T follicular helper cell (primary cell): Measurements from ENCODE around the gene ZBP1.

Source experiments
- DNase-seq: peaks from one replicate; pipeline ENCODE4 v3.0.0-alpha.2; 2020; ENCODE audit warnings: low read depth

Gene ZBP1

GRCh38 chr20:57618091-57618763, 2.0 kb downstream of the ZBP1 start:
- DNase-seq = no peak

- DNase-seq = no peak
These were observed 3.0 kb downstream of the ZBP1 start for GRCh38 chr20:57617079-57617795.

DNA sequence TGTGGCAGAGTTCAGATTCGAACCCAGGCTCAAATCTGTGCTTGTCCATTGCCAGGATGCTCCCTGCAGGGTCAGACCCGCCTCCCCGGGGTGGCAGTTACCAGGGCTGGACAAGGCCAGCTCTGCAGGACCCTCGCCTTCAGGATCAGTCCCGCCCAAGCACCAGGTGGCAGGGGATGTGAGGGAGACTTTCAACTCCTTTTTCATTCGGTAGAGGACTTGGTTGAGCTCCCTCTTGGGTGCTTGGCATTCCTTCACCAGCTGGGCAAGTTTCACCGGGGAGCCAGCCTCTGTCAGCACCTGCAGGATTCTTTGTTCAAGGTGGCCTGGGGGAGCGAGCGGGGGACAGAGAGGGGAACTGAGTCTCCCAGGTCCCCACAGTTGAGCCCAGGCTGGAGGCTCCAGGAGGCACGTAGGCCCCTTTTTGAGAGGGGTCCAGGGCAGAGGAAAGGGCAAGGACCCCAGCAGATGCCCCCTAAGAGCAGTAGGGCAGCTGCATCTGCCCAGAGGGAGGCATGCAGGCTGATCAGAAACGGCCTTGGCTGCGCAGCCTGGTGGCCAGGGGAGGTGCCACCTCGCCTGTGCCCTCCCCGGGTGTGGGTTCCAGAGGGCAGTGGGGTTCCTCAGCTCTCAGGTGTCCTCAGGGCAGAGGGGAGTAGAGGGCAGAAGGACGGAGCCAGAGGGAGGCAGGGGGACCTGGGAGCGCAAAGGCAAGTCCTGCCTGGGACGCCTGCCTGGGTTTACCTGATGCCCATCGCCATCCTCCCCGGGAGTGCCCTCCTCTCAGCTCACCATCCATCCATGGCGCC, 3.9 kb downstream of the ZBP1 start:
- no peak for DNase-seq

DNA sequence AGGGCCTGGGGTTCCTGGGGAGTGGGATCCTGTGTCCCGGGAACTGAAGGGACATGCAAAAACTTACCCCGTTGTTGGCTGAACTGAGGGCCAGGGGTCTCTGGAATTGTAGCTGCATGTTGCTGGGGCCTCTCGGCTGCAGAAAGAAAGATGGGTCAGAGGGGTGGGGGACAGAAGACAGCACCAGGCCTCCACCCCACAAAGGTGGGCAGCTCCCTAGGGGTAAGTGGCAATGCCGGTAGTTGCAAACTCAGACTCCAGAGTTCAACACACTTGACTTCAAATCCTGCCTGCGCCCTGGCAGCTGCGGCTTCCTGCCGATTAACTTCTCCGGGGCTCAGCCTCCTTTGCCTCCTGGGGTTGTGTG, 4.8 kb downstream of the ZBP1 start:
- no peak for DNase-seq

- no peak for DNase-seq
These were observed 5.5 kb downstream of the ZBP1 start for GRCh38 chr20:57614490-57615444.

DNA sequence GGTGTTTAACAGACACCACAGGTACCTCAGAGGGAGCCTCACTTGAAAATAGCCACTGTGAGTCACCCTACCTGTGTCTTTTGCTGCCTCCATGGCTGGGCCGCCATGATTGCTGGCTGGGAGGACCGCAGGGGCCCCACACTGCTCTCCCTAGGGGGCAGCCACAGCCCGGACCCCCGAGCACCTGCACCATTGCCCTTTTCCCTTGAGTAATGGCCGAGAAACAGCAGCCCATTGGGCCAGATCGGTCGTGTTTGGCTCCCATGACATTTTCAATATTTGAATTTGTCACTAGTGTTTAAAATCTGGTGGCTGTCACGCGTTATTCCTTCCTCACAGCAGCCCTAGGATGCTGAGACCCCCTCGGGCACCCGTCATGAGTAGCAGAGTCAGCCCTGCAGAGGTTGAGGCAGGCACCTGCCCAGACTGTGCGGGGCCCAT, 6.7 kb downstream of the ZBP1 start:
- DNase-seq = no peak

DNA sequence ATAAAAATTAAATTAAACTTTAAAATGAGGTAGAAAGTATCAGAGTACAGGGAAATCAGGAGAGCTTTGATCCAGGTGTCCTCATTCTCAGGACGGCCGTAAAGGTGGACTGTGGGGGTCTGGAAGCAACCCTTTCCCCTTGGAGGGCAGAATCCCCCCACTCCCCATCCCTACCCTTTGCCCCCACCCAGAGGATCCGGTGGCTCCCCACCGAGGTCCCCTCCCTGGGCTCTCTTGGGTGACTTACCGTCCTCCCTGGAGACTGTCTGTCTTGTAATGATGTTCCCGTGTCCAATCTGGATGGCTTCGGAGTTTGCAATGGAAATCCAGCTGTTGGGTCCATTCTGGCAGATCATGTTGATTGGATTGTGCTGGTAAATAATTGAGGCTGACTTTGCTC, 7.3 kb downstream of the ZBP1 start:
- no peak for DNase-seq

GRCh38 chr20:57612436-57612835, 7.8 kb downstream of the ZBP1 start:
- DNase-seq = no peak

DNA sequence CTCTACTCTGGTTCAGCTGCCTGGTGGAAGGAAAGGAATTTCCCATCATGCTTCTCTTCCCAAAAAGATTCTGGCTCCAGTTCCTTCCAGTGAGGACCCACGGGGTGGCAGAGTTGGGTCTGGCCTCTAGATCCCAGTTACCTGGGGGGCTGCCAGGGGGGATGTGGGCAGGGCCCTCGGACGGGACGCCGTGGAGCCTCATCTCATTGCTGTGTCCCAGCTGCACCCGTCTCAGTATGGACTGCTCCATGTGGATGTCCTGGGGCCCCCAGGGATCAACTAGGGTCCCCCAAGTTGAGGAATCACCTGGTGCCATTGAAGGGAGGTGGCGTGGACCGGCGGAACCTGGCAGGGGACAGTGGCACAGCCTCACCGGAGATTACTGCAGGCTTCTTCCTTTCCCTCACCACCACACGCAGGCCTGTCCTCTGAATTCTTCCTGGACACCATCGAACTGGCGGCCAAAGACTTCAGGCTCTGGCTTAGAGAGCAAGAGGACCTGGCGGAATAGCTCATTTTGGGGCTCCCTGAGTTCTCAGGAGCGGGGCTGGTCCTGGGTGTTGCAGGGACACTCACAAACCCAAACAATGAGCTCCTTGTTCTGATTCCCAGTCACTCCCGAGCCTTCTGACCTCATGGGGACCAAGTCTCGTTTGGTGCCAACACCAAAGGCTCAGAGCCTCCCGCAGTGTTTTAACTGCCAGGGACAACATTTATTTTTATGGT, 8.5 kb downstream of the ZBP1 start:
- no peak for DNase-seq

GRCh38 chr20:57610261-57610952, 9.8 kb downstream of the ZBP1 start:
- no peak for DNase-seq

GRCh38 chr20:57609842-57610167, 10.4 kb downstream of the ZBP1 start:
- DNase-seq = no peak

DNA sequence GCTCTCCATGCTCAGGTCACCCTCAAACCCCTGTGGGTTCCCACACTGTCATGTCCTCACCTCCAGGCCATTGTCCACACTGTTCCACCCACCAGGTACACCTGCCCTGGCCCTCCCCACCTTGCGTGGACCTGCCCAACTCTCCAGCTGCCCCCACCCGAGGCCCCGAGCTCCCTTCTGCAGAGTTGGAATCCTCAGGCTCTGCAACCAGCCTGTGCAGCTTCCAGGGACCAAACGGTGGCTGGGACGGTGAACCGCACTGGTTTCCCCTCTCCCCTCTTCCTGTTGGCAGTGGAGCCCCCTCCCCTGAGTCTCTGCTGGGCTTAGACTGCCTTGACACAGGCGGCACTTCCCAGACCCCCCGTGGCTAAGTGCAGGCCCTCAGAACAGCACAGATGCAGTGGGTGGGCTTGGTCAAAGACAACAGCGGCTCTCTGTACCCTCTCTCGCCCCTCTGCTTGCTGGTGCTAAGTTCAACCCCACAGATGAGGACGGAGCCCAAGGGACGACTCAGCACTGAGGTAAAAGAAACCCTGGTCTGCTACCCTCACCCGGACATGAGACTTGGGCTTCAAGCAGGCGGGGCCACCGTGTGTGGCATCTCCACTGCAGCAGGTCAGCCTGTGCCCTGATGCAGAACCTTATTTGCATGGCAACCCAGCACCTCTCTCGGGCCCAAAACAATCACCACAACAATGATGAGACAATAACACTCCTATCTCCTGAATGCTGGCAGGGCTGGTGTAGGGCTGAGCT, 11.0 kb downstream of the ZBP1 start:
- DNase-seq = no peak

DNA sequence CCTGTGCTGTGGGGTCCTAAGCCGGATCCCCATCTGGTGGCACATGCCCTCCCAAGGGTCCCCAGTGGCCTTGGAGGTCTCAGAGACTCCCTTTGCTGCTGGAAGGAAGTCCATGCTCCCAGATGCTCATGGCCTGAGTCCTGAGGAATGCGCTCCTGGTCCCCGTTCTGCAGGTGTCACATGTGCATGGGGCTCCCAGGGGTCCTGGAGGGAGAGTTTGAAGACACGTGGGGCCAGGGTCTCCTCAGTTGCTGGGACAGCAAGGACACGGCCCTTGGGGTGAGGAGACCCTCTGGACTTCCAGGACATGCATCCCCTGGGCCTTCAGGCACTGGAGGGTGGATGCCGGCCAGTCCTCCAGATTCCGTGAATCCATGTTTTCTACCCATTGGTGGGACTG, 11.7 kb downstream of the ZBP1 start:
- no peak for DNase-seq

DNA sequence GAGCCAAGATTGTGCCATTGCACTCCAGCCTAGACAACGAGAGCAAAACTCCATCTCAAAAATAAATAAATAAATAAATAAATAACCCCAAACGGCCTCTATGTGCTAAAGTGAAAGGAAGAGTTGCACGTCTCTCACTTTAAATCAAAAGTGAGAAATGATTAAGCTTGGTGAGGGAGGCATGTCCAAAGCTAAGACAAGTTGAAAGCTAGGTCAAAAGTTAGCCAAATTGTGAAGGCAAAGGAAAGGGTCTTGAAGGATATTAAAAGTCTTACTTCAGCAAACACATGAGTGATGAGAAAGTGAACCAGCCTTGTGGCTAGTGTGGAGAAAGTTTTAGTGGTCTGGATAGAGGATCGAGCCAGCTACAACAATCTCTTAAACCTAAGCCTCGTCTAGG, 14.3 kb downstream of the ZBP1 start:
- no peak for DNase-seq

DNA sequence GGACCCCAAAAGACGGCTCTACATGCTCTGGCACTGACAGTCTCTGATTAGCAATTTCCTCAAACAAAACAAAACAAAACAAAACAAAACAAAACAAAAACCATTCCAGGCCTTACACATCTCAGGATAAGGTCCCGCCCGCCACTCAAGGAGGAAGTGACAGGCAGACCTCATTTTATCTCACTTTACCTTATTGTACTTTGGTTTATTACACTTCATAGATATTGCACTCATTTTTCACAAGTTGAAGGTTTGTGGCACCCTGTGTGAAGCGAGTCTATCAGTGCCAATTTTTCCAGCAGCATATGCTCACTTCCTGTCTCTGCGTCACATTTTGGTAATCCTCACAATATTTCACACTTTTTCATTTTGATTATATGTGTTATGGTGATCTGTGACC, 15.2 kb downstream of the ZBP1 start:
- no peak for DNase-seq

DNA sequence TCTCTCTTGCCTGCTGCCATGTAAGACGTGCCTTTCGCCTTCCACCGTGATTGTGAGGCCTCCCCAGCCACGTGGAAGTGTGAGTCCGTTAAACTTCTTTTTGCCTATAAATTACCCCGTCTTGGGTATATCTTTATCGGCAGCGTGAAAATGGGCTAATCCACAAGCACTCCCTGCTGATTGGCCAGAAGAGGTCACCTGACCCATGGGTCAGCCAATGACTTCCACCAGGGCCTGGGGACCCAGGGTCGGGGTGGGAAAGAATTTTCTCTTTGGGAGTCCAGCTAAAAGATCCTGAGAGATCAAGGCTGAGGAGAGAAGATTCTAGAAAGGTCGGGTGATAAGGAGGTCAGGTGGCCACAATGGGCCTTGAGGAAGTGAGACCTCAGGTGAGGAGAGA, 17.1 kb downstream of the ZBP1 start:
- DNase-seq = no peak

- no peak for DNase-seq
These were observed 18.5 kb downstream of the ZBP1 start for GRCh38 chr20:57601737-57602136.

DNA sequence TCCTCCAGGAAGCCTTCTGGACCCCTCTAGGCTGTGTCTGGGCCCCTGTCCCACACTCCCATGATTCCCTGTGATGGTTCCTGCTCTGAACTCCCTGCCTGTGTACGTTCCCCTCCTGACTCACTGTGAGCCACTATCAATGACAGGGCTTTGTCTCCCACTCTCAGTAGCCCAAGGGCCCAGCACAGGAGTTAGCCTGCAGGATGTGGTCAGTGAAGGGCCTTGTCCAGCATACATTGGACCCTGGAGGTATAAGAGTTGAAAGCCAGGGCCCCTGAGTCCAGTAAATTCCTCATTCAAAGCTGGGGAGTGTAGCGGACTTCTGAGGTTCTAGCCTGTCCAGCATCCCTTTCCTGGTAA, 19.0 kb downstream of the ZBP1 start:
- no peak for DNase-seq

GRCh38 chr20:57600320-57601210, 19.7 kb downstream of the ZBP1 start:
- DNase-seq = no peak
